ENCODE data around the gene INTS14. TPM values are rescaled to one million over a fixed set of nuclear protein-coding genes. Genes with fewer than 3 reads are reported as not detected.
"Not testable (repeated sequence)": the region's sequence is repeated elsewhere in the genome, so short reads cannot be mapped to it uniquely, and the experiment has no call there.

INTS14 gene
- total RNA-seq, 1 donor from 2014 or later: 40.2 TPM

DNA sequence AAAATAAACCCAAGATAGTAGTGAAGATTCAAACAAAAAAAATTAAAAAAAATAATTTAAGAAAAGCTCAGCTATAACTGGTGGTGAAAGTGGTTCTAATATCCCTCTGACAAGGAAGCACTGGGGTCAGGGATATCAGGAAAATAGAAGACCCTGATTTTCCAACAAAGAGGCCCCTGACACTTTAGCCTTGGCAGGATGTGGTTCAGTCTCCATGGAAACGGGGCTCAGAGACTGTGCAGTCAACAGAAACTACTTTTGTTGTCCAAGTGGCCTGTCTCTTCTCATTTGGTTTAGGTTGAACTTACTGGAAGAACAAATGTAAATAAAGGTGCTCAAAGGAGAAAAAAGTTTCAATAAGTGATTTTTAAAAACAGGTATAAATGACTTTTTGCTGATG is 27.2 kb downstream of the INTS14 start:
- no peak for DNase-seq (ENCODE audit: extremely low read depth, low read depth, low spot score)

- DNase-seq (ENCODE audit: extremely low read depth, low read depth, low spot score): no peak
These were observed 30.6 kb downstream of the INTS14 start for GRCh38 chr15:65580287-65580686.

DNA sequence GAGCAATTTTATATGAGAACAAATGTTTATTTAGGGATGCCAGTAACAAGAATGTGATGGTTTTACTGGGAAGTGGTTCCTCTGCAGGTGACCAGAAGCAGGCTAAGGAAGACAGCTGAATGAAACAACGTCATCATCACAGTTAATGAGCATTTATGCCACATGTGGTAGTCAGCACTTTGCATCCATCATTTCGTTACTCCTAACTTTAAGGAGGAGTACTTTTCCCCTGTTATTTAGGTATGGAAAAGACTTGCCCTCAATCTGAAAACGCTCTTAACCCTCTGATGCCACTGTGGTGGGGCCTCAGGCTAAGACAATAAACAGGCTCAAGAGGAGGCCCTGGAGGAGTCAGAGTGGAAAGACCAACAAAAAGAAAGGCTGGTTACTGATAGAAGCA is 31.2 kb downstream of the INTS14 start:
- no peak for DNase-seq (ENCODE audit: extremely low read depth, low read depth, low spot score)

DNA sequence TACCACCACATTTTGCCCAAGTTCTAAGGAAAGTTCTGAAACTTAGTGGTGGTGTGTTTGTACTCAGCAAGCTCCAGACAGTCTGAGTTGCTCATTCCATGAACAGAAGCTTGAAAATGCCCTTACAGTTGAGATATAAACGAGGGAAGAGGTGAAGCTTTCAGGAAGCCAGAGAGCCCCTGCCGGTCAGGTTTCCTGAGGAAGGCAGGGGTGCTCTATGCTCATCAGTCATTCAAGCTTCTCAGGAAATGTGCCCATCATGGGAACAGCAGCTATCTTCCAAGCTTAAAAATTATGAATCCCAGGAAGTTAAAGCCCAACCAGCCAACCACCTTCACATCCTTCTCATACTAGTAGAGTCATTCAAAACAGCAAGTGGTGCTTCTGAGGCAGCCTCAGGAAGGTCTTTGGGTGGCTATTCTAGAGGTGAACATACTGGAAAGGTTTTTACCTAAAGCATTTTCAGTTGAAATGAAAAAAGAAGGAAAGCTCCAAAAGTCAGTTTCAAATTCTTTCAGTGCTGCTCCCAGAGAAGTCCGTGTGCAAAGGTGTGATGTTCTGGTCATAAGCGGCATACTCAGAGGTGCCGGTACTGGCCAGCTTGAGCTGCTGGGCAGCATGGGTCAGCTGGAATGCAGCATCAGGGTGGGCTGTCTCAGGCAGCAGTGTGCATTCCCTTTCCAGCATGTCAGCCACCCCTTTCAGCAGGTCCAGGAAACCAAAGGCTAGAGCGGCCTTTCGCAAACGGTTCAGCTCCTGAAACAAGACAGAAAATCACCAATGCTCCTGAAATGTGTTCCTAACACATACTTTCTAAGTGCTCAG is 31.8 kb downstream of the INTS14 start:
- no peak for DNase-seq (ENCODE audit: extremely low read depth, low read depth, low spot score)

GRCh38 chr15:65577129-65577996 is 33.6 kb downstream of the INTS14 start:
- no peak for DNase-seq (ENCODE audit: extremely low read depth, low read depth, low spot score)

DNA sequence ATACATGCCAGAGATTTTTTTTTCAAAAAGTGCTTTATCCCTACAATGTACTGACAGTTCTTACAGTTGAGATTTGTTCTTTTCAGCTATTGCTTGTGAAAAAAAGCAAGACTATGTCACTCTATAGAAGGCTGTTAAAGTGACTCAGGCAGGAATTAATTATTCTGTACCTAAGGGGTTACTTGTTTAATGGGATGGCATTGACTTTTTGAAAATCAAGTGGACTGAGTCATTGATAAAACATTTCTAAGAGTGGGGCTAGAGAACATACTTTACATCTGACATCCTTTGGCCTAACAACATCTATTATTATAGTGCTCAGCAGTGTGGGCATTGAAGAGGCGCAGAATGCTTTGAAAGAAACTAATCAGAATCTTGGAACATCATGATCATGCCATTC is 34.3 kb downstream of the INTS14 start:
- DNase-seq (ENCODE audit: extremely low read depth, low read depth, low spot score): no peak

DNA sequence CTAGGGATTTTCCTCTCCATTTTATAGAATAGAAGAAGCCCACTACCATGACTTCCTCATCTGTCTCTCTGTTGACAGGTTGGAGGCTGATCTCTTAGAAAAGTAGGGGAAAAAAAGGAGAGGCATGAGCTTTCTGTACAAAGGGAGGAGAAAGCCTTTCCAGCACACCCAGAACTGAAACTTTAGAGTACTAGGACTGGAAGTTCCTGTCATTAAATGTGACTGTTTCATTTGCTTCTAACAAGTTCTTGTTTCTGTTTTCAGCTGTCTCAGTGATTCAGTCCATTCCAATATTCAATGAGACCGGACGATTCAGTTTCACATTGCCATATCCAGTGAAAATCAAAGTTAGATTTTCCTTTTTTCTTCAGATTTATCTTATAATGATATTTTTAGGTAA is 39.0 kb downstream of the INTS14 start:
- DNase-seq (ENCODE audit: extremely low read depth, low read depth, low spot score): no peak

DNA sequence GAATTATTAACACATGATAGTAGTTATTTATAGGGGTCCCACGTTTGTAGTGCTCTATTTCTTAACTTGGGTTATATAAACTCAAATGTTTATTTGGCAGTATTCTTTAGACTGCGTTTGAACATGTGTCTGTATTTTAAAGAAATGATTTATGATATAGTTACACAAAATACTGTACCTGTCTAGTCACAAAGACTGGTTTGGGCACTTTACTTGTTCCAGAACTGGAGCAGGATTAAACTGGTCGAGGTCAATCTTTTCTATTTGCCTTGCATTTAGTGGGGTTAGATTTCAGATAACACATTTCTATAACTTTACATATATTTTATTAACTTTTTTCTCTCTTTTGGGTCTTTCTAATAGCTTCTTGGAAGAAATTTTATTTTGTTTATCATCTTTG is 41.2 kb downstream of the INTS14 start:
- DNase-seq (ENCODE audit: extremely low read depth, low read depth, low spot score): no peak

- DNase-seq (ENCODE audit: extremely low read depth, low read depth, low spot score): no peak
These were observed 49.0 kb downstream of the INTS14 start for GRCh38 chr15:65561934-65562333.

- no peak for DNase-seq (ENCODE audit: extremely low read depth, low read depth, low spot score)
These were observed 51.0 kb downstream of the INTS14 start for GRCh38 chr15:65559941-65560340.

- DNase-seq (ENCODE audit: extremely low read depth, low read depth, low spot score): no peak
These were observed 51.8 kb downstream of the INTS14 start for GRCh38 chr15:65558997-65559760.

GRCh38 chr15:65558336-65558735 is 52.6 kb downstream of the INTS14 start:
- DNase-seq (ENCODE audit: extremely low read depth, low read depth, low spot score): no peak

- DNase-seq (ENCODE audit: extremely low read depth, low read depth, low spot score): no peak
These were observed 54.3 kb downstream of the INTS14 start for GRCh38 chr15:65556622-65557021.

DNA sequence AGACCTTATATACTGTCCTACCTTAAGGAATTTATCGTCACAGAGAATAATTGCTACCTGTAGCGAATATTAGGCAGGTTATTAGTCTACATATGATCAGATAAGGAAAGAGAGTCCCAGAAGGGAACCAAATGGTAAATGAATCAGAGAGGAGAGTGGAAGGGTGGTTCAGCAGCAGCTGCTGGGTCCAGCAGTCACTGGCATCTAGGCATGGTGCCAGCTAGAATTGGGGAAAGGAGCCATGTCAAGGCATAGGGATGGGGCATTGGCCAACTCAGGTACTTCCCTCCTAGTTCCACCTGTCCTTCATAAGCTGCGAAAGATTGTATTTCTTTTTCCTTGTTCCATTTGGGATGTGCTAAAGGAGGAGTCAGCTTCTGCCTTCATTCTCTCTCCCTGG is 57.2 kb downstream of the INTS14 start:
- no peak for DNase-seq (ENCODE audit: extremely low read depth, low read depth, low spot score)

GRCh38 chr15:65552851-65553250 is 58.1 kb downstream of the INTS14 start:
- not testable (repeated sequence) for DNase-seq (ENCODE audit: extremely low read depth, low read depth, low spot score)

- DNase-seq (ENCODE audit: extremely low read depth, low read depth, low spot score): no peak
These were observed 59.7 kb downstream of the INTS14 start for GRCh38 chr15:65551183-65551582.

GRCh38 chr15:65550681-65551098 is 60.2 kb downstream of the INTS14 start:
- no peak for DNase-seq (ENCODE audit: extremely low read depth, low read depth, low spot score)

GRCh38 chr15:65549288-65549687 is 61.6 kb downstream of the INTS14 start:
- DNase-seq (ENCODE audit: extremely low read depth, low read depth, low spot score): not testable (repeated sequence)

DNA sequence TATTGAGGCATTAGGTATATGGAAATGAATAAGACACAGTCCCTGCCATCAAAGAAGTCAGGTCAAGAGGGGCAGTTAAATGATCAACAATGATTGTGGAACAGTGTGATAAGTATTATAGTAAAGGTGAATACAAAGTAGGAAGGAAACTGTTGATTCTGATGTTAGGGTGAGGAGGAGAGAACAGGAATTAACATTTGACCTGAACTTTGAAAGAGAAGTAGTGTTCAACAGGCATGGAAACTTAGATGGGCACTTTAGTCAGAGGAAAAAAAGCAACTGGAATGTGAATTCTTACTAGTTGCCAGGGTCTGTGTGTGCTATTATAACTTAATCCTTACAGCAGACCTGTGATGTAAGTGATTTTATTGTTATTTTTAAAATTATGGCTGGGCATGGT is 63.1 kb downstream of the INTS14 start:
- DNase-seq (ENCODE audit: extremely low read depth, low read depth, low spot score): no peak

GRCh38 chr15:65541231-65541820 is 69.6 kb downstream of the INTS14 start:
- no peak for DNase-seq (ENCODE audit: extremely low read depth, low read depth, low spot score)

DNA sequence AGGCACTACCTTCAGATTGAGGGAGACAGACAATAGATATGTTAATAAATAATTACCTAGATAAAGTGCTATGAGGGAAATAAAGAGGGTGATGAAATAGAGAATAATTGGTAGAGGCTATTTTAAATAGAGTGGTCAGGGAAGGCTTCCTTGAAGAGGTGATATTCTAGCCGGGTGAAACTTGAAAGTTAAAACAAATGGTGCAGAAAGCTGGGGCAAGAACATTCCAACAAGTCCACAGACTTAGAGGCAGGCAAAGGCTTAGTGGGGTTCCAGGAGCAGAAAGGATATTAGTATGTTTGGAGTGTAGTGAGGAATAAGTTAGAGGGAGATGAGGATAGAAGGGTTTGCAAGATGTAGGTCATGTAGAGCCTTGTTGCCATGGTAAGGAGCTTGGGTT is 70.6 kb downstream of the INTS14 start:
- DNase-seq (ENCODE audit: extremely low read depth, low read depth, low spot score): no peak

Data from glomerular endothelial cell (primary cell).